ENCODE measurements around the gene CNST. TPM values are rescaled to one million over a fixed set of nuclear protein-coding genes. Genes with fewer than 3 reads are reported as not detected.

Gene CNST
- total RNA-seq, 2 experiments from 2014 or later = 14.6 to 25.1 TPM

DNA sequence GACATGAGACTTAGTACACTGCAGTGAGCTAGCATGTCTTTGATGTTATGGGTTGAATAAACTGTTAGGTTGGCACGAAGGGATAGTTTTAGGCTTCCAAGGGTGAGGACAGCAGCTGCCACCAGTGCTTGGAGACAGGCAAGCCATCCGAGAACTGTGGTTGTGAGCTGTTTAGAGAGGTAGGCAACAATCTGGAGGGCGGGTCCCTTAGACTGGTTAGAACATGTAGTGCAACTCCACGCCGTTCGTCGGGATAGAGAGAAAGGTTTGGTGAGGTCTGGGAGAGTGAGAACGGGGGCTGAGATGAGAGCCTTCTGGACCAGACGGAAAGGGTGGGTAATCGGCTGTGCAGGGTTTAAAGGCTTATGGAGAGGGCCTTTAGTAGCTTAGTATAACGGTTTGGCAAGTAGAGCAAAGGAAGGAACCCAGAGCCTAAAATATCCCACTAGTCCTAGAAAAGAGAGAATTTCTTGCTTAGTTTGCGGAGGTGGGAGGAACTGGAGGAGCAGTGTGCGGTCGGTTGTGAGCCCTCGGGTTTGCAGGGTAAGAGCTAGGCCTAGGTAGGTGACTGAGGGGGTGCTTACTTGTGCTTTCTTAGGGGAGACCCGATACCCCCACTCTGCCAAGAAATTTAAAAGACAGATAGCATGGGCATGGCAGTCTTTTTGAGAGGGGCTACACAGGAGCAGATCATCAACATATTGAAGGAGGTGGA lies 72.8 kb downstream of the CNST start:
- TF ChIP-seq EZH2phosphoT487 (IDR thresholded peaks at IDR 0.05; ENCODE audit: borderline replicate concordance, low read depth, low read length) = no peak
- TF ChIP-seq, protein P1, sequence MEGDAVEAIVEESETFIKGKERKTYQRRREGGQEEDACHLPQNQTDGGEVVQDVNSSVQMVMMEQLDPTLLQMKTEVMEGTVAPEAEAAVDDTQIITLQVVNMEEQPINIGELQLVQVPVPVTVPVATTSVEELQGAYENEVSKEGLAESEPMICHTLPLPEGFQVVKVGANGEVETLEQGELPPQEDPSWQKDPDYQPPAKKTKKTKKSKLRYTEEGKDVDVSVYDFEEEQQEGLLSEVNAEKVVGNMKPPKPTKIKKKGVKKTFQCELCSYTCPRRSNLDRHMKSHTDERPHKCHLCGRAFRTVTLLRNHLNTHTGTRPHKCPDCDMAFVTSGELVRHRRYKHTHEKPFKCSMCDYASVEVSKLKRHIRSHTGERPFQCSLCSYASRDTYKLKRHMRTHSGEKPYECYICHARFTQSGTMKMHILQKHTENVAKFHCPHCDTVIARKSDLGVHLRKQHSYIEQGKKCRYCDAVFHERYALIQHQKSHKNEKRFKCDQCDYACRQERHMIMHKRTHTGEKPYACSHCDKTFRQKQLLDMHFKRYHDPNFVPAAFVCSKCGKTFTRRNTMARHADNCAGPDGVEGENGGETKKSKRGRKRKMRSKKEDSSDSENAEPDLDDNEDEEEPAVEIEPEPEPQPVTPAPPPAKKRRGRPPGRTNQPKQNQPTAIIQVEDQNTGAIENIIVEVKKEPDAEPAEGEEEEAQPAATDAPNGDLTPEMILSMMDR (conservative IDR thresholded peaks at IDR 0.05; ENCODE audit: low read length) = no peak
- Histone ChIP-seq H3K4me3 (ENCODE audit: low read depth, low read length, poor library complexity, severe bottlenecking) (no peak overlapping the region), H3K9me2 (ENCODE audit: insufficient read depth, low read length) (no peaks in the 10 kb centered on the region), H3K4me2 (ENCODE audit: low read length) (no peak overlapping the region), H3K9me3 (ENCODE audit: low read length) (no peaks in the 10 kb centered on the region), H3K79me2 (ENCODE audit: insufficient read depth, low read depth, low read length) (no peaks in the 10 kb centered on the region), H4K20me1 (ENCODE audit: insufficient read depth, low read length) (no peaks in the 10 kb centered on the region), H3K4me1 (ENCODE audit: insufficient read depth, low read length, poor library complexity, severe bottlenecking) (no peaks in the 10 kb centered on the region), H3K27ac (ENCODE audit: low read depth, low read length, poor library complexity, severe bottlenecking) (no peak overlapping the region), H3K36me3 (ENCODE audit: insufficient read depth, low read length) (peaks cover 51% of the 10 kb centered on the region), H2AFZ (ENCODE audit: low read length) (no peak overlapping the region)
- ChIA-PET POLR2A (interaction anchor here (0.6 kb wide), 1 partner anchor 643 kb away, joined by 3 read pairs; no protein-coding TSS in a partner anchor), CTCF (ENCODE audit: unreplicated experiment) (no interaction called here)
- no TSS peak for BruUV-seq (replicated peaks)
- intact Hi-C loops (cut with micrococcal nuclease; ENCODE audit: unreplicated experiment) = no loop called here
- no peak for DNase-seq (ENCODE audit: low spot score)

DNA sequence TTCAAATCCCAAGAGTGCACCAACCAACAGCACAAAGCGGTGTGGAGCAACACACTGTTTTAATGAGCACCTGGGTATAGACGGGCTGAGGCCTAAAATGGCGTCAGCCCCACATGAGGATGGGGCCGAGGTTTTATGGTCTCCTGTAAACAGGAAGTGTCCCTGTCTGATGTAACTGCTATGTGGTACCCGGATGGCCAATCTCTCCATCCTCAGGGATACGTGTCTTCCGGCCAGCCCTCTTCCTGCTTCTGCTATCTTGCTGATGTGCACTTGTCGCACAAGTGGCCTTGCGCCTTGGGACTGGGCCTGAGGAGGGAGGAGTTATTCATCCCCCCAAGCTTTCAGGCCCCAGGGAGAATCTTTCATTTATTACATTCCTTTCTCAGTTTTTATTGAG lies 73.5 kb downstream of the CNST start:
- intact Hi-C loops (cut with micrococcal nuclease; ENCODE audit: unreplicated experiment) = no loop called here
- DNase-seq (ENCODE audit: low spot score) = no peak
- no peaks in the 10 kb centered on the region for H3K4me1 ChIP-seq (ENCODE audit: insufficient read depth, low read length, poor library complexity, severe bottlenecking)
- H3K9me3 ChIP-seq (ENCODE audit: low read length) = no peaks in the 10 kb centered on the region
- H3K9me2 ChIP-seq (ENCODE audit: insufficient read depth, low read length) = no peaks in the 10 kb centered on the region
- no peak overlapping the region for H3K4me3 ChIP-seq (ENCODE audit: low read depth, low read length, poor library complexity, severe bottlenecking)
- H3K79me2 ChIP-seq (ENCODE audit: insufficient read depth, low read depth, low read length) = no peaks in the 10 kb centered on the region
- ChIA-PET CTCF (ENCODE audit: unreplicated experiment) (no interaction called here), POLR2A (no interaction called here)
- no peak overlapping the region for H3K4me2 ChIP-seq (ENCODE audit: low read length)
- peaks cover 50% of the 10 kb centered on the region for H3K36me3 ChIP-seq (ENCODE audit: insufficient read depth, low read length)
- H2AFZ ChIP-seq (ENCODE audit: low read length) = no peak overlapping the region
- H4K20me1 ChIP-seq (ENCODE audit: insufficient read depth, low read length) = no peaks in the 10 kb centered on the region
- no peak for TF ChIP-seq EZH2phosphoT487 (IDR thresholded peaks at IDR 0.05; ENCODE audit: borderline replicate concordance, low read depth, low read length)
- TF ChIP-seq, protein P1 (conservative IDR thresholded peaks at IDR 0.05; ENCODE audit: low read length) = no peak
- H3K27ac ChIP-seq (ENCODE audit: low read depth, low read length, poor library complexity, severe bottlenecking) = no peak overlapping the region
- BruUV-seq (replicated peaks) = no TSS peak

DNA sequence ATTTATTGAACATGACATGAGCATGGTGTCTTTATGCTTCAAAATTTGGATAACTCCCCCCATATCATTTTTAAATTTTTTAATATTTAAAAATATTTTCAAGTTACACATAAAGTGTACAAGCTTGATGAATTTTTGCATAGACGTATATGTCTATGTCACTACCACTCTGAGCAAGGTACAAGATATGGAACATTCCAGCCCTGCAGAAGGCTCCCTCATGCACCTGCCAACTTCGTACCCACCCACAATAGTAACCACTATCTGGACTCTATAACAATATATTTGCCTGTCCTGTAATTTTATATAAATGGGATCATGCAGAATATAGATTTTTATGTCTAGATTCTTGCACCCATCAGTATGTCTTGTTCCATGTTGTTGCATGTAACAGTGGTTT lies 74.5 kb downstream of the CNST start:
- H2AFZ ChIP-seq (ENCODE audit: low read length) = no peak overlapping the region
- no peak for TF ChIP-seq EZH2phosphoT487 (IDR thresholded peaks at IDR 0.05; ENCODE audit: borderline replicate concordance, low read depth, low read length)
- TF ChIP-seq, protein P1 (conservative IDR thresholded peaks at IDR 0.05; ENCODE audit: low read length) = no peak
- BruUV-seq (replicated peaks) = no TSS peak
- H3K79me2 ChIP-seq (ENCODE audit: insufficient read depth, low read depth, low read length) = no peaks in the 10 kb centered on the region
- ChIA-PET CTCF (ENCODE audit: unreplicated experiment) (interaction anchor here (1.4 kb wide), 1 partner anchor 39 kb away, joined by 3 read pairs; no protein-coding TSS in a partner anchor), POLR2A (interaction anchor here (0.6 to 1.0 kb wide), 2 partner anchors 9 to 908 kb away, joined by 3 to 6 read pairs; no protein-coding TSS in a partner anchor)
- intact Hi-C loops (cut with micrococcal nuclease; ENCODE audit: unreplicated experiment) = no loop called here
- H3K4me3 ChIP-seq (ENCODE audit: low read depth, low read length, poor library complexity, severe bottlenecking) = no peak overlapping the region
- DNase-seq (ENCODE audit: low spot score) = no peak
- H3K4me2 ChIP-seq (ENCODE audit: low read length) = no peak overlapping the region
- no peaks in the 10 kb centered on the region for H3K9me3 ChIP-seq (ENCODE audit: low read length)
- H4K20me1 ChIP-seq (ENCODE audit: insufficient read depth, low read length) = no peaks in the 10 kb centered on the region
- no peaks in the 10 kb centered on the region for H3K9me2 ChIP-seq (ENCODE audit: insufficient read depth, low read length)
- peaks cover 53% of the 10 kb centered on the region for H3K36me3 ChIP-seq (ENCODE audit: insufficient read depth, low read length)
- H3K4me1 ChIP-seq (ENCODE audit: insufficient read depth, low read length, poor library complexity, severe bottlenecking) = no peaks in the 10 kb centered on the region
- H3K27ac ChIP-seq (ENCODE audit: low read depth, low read length, poor library complexity, severe bottlenecking) = no peak overlapping the region

Data from OCI-LY7 (cell line).